HG02938 (cell line): Measurements from ENCODE around the gene IL23R.
A peak's percentile ranks its signal among the peaks of the same experiment; 100 is the strongest.
"Not testable (repeated sequence)": the region's sequence is repeated elsewhere in the genome, so short reads cannot be mapped to it uniquely, and the experiment has no call there.

ENCODE experiments used
- ATAC-seq: cut with Tn5 transposase; IDR thresholded peaks from one replicate; pipeline ENCODE4 v1.9.1; 2021; ENCODE audit warnings: mild to moderate bottlenecking, moderate library complexity; ENCODE audit not compliant: unreplicated experiment

The IL23R gene, protein sequence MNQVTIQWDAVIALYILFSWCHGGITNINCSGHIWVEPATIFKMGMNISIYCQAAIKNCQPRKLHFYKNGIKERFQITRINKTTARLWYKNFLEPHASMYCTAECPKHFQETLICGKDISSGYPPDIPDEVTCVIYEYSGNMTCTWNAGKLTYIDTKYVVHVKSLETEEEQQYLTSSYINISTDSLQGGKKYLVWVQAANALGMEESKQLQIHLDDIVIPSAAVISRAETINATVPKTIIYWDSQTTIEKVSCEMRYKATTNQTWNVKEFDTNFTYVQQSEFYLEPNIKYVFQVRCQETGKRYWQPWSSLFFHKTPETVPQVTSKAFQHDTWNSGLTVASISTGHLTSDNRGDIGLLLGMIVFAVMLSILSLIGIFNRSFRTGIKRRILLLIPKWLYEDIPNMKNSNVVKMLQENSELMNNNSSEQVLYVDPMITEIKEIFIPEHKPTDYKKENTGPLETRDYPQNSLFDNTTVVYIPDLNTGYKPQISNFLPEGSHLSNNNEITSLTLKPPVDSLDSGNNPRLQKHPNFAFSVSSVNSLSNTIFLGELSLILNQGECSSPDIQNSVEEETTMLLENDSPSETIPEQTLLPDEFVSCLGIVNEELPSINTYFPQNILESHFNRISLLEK

DNA sequence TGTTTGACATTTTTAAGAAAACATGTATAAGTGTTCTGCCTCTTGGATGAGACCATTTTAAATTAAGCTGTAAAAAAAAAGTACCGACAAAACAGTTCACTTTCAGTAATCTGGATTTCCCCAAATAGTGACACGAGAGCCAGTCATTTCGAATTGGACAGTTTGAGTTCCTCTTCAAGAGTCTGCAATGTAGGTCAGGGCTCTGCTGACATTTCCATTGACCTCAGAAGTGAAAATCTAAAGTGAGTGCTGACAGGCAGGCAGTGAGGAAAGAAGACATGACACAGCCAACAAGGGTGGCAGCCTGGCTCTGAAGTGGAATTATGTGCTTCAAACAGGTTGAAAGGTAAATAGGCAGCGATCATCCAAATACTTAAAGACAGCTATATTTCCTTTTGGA is at the start of gene IL23R:
Gene IL23R (plus strand): TSS at position 259 of the 400 bp plus-strand sequence. CDS start 1,667 bp downstream, outside the sequence.
- peak; percentile 75 for ATAC-seq

DNA sequence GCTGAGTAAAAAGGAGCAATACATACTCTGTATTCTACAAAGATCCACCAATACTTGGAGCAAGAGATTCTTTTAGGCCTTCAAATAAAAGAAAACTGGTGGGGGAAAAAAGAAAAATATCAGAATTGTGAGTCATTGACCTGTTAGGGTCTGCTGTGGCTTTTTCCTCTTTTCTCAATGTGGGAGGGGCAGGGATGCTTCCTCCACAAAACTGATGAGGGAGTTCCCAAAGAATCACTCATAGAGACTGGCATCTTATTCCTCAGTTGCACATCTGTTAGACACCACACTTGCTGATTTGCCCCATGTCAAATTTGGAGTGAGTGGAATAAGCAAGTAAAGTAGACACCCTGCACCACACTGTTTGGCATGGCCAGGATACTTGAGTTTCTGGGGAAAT is 48.1 kb upstream of the IL23R start:
- ATAC-seq: no peak

DNA sequence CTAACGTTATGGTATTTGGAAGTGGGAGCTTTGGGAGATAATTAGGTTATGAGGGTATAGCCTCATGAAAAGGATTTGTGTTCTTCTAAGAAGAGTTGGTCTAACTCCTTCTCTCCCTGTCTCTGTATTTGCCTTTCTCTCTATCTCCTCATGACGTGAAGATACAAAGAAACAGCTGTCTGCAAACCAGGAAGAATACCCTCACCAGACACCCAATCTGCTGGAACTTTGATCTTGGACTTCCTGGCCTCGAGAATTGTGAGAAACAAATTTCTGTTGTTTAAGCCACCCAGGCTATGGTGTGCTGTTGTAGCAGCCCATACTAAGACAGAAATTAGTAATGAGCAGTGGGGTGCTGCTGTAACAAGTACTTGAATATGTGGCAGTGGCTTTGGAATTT is 47.6 kb upstream of the IL23R start:
- ATAC-seq: no peak

DNA sequence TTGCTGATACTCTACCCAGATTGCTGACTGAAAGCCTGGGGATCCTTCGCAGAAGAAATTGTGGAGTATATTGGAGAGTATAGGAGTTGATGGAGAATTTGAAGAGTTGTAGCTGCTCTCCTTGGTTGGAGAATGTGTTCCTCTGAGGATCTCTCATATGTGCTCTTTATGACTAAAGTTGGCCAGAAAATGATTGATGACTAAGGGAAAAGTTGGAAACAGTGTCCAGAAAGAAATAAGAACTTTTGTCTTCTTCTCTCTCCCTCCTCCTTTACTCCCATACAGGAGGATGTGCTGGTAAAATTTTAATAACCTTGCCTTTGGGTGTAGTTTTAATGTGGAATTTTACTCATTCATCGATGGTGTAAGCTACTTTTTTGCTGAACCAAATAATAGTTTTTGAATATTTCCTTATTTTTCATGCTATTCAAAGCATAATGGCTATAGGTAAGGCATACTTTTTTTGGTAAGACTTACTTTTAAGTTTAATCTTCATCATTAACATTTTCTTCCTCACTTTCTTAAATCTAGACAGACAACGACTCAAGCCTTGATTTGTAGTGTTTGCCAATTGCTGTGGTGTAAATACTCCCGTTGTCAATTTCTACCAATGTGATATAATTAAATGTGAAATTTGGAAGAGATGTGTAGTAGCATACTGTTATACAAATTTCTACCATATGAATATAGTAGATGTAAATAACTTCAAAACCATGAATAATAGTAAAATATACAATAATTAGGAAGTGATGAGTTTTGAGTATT is 45.2 kb upstream of the IL23R start:
- ATAC-seq: no peak

DNA sequence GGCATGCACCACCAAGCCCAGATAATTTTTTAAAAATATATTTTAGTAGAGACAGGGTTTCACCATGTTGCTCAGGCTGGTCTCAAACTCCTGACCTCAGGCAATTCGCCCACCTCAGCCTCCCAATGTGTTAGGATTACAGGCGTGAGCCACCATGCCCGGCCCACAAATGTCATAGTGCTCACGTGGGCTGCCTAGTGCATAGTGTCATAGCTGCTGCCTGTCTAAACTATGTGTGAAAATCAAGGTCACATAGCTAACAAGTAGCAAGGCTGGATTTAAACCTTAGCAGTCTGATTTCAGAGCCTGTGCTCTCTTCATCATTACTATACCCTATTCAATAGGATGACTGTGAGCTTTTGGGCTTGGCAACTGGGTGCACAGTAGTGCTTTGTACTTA is 41.8 kb upstream of the IL23R start:
- no peak for ATAC-seq

DNA sequence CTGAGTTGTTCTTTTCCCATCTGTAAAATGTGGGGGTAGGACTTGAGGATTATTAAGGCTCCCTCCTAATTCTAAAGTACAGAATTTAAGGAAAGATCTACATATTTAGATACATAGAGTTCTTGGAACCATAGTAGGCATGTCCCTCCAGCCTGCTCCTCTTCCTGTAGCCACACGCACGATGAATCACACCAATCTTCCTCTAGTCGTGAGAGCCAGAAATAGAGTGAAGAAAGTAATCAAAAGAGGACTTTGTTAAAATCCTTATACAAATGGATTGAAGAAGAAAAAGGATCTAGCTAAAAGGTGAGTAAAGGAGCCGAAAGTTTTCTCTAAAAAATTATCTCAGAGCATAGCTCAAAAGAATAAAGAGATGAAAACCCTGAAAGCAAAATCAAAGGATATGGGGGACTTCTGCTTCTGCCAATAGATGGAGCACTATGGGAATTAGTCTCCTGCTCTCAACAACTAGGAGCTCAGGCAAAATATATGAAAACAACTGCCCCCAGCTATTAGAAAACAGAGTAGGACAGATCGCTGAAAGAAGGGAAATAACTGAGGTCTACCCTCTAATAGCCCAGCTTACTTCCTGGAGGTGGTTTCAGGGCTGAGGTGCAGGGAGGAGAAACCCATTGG is 40.0 kb upstream of the IL23R start:
- ATAC-seq: no peak

DNA sequence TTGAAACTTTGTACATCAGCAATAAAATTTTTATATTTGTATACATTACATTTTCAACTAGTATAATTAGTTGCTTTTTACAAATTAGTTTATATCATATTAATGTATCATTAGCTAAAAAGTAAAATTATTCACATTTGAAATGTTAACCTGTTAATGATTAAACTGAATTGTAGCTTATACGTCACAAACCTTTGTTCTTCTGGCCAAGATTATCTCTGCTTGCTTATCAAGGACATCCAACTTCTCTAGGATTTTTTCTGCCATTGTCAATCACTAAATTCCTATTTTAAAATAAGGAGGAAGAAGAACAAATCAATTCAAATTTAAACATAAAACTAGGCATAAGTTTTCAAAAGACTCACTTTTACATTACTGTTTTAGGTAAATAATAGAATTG is 39.3 kb upstream of the IL23R start:
- ATAC-seq: no peak

DNA sequence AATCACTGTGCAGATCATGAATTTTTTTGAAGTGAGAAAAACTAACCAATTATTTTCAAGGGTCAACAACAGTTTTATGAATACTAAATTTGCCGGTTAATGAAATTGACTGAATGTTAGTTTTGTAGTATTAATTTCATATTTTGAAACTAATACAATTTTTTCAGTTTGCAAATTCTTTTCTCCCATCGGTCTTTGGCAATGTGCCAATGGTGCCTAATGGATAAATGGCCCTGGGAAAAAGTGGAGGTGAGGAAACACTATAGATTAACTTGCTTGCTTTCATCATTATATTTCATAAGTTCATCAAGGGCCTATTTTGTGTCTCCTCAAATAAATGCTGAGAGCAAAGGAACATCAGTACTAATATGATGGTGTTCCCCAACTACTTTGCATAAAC is 35.6 kb upstream of the IL23R start:
- ATAC-seq: no peak

DNA sequence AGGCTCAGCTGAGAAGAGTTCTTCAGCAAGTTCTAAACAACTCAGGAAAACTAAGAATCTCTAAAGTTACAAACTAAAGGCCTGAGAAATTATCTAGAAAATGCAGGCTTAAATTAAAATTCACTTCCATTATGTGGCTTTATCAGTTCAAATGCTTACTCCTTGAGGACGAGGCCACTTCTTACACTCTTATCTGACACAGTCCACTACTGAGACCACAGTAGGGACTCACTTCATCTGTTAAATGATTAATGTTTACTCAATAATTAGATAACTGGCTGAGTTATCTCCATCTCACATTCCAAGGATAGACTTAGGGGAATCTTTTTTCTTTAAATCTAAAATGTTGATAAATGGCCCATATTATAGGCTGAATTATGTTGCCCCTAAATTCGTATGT is 33.1 kb upstream of the IL23R start:
- ATAC-seq: no peak

DNA sequence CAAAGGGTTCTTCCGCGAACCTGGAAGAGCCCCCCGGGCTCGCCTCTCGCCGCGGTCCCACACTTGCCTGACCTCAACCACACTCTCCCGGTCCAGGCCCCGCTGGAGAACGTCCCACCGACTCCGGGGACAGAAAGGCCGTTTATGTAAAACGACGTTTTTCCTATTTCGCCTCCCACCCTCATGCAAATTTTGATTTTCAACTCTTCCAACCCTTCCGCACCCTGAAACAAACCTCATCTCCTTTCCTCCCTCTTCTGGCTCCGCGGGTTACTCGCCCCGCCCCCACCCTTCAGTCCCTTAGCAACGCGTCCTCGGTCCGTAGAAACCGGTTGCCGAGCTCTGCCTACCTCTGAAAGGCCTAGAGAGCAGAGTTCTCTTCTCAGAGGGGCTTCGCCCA is 31.6 kb upstream of the IL23R start, which contains the start of gene C1orf141:
Gene C1orf141 (minus strand): TSS at position 276 of the 400 bp plus-strand sequence. CDS start 7,730 bp downstream, outside the sequence.
- ATAC-seq: no peak

DNA sequence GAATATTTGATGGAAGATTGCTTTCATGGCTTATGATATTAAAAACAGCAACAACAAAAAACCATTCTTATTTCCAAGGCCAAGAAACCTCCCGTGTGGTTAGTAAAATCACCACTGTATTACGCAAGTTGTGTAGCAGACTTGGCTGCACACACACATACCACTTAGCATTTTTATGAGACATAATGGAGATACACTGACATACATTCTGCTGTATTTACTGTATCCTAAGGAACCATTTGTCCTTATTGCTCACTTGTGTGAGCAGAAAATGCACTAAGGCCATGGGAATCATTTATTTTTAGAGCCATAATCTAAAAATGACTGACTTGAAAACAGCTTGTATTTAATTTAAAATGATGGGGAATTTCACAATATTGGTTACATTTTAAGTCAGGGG is 30.9 kb upstream of the IL23R start:
- ATAC-seq: no peak

DNA sequence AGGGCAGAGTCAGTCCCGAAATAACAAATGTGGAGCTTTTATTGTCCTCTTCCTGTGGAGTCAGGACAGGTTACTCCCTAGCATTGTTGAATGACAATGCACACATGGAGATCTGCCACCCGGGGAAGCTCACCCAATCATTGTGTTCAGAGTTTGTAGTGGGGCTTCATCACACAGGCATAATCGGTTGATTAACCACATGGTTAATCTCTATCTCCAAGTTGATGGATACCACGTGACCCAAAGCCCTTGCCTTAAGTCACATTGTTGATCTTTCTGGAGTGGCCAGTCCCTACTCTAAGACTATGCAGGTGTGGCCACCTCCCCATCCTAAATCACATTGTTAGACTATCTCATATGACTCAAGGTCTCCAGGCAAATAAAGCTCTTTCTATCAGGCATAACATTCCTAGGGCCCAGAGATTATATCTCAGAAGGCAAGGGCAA is 28.9 kb upstream of the IL23R start:
- ATAC-seq: no peak

DNA sequence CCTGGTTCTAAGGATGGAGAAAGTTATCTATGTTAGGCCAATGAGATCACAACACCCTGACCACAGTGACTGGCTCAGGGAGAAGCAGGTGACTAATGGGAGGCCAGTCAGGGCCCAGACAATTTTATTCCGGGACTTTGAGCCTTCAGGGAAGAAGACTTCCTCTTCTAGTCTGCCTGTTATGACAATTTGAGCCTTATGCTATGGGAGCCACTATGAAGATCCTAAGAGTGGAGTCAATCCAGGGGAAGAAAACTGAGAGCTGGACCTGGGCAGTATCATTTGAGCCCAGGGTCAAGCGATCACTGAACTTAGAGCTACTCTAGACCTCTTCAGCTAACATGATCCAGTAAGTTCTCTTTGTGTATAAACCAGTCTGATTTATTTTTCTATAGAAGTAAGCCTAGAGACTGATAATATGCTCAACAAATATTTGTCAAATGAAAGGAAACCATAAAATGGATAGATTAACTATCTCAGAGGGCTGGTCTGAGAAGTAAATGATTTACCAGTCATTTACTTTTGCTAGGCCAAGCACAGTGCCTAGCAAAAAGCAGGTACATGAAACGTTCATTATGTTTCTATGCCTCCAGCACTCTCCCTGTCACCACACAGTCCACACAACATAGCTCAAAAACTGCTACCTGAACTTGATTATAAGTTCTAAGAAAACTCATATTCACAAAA is 27.3 kb upstream of the IL23R start:
- no peak for ATAC-seq

DNA sequence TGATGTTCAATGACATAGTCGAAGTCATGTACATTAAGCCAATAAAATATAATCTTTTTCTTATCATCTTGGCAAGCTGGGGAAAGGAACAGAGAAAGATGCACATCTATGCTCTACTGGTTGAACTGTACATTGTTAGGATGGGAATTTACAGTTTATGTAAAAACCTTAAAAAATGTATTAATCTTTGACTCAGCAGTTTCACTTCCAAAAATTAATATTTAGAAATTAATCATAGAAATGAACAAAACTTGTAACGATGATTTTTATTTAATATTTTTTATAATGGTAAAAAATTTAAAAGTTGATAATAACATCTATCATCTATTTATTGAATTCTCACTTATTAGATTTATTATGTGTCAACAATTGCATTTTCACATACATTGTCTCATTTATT is 25.8 kb upstream of the IL23R start:
- no peak for ATAC-seq

DNA sequence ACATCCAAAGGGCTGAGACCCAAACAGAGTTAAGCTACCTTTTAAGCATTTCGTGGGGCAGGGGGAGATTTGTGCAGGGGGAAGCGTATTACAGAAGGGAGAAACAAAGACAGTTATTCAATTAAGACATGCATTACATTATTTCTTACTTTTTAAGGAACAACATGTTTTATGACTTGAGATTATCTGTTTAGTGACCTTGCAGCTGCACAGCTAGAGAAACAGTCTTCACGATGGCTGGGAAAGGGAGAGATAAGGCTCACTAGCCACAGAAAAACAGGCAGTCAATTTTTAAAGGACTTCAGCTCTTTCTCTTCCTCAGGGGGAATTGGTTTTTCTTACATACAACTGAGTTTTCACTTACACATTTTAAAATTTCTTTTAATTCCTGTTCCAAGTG is 24.4 kb upstream of the IL23R start:
- not testable (repeated sequence) for ATAC-seq

DNA sequence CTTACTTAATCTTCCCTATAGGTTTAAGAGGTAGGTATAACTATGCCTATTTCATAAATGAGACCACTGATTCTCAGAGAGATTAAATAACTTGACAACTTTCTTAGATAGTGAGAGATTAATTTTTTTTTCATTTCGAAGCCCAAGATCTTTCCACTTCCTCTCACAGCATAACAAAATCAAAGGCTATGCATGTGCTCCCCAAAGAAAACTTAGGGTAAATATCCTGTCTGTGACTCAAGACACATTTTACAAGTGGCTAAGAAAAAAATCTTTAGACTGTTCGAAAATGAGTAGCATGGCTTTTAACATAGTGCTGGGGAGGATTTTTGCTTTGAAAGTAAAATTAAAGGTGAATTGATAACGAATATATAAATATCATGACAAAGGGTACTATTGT is 23.3 kb upstream of the IL23R start:
- no peak for ATAC-seq

DNA sequence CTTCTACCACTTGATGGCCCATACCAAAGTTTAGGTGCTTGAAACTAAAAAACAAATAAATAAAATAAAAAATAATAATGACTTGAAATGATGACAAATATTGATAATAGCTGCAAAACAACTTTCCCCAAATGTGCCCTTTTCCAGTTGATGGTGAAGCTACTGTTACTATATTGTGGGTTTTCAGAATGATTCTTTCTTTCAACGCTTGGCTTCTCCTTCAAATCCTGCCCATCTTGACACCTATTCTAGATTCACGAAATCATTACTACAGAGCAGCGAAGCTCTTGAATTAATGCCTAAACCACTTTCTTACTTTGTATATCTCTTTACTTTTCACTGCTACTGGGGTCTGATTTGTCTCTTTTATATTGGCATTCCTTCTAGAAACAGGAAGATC is 22.3 kb upstream of the IL23R start:
- ATAC-seq: no peak

DNA sequence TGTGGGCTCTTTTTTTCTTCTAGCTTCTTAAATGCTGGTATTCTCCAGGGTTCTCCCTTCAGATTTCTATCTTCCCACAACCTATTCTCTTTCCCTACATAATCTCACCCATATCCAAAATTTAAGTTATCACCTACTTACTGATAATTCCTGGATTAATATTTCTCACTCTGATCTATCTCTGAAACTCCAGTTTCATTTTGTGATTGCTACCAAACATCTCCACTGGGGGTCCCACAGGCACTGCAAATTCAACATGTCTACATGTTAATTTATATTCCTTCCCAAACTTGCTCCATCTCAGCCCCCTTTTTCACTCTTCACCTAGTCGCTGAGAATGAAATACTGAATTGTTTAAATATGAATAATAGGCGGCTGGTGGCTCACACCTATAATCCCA is 21.6 kb upstream of the IL23R start:
- no peak for ATAC-seq

DNA sequence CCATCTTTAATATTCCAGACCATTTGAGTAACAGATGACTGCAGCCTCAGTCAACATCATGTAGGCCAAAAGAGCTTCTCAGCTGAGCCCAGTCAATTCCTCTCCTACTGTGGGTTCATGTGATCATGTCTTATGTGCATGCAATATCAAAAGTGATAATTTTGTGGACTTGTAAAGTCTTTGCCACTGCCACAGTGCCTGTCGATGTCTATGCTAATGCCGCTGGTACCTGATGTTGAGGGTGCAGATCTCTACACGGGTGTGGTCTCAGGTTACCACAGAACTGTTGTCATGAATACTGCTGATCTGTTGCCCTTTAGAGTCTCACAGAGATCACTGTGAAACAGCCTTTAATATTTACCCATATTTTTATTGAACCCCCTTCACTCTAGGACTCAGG is 20.2 kb upstream of the IL23R start:
- ATAC-seq: no peak

DNA sequence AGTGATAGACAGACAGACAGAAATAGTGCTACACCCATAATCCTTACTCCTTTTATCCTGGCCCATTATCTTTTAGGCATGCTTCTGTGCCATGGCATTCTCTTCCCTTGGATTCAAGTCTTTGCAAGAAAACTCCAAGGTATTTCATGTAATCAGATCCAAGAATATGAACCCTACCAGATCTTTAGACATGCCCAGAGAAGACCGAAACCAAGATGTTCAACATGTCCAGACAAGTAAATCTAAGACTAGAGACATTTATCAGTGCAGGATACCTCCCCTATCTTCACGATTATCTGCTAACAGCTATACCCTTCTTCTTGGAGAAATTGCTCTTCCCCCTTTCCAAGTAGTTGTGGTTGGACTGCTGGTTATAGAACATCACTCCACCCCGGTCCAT is 19.7 kb upstream of the IL23R start:
- ATAC-seq: no peak

DNA sequence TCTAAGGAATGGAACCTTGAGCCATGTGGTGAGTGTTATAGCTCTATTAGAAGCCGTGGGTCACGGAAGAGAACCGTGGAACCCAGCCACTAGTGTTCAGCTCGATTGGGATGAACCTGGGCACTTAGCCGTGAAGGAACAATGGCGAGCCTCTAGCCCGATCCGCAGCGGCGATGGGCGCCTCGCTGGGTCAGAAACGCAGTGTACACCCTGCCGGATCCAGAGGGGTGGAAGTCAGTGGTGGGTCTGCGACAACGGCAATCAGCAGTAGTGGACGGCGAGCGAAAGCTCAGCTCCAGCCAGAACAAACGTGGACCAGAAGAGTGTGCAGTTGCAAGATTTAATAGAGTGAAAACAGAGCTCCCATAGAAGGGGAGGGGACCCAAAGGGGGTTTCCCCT is 18.3 kb upstream of the IL23R start:
- ATAC-seq: not testable (repeated sequence)
